A673 (cell line): ENCODE measurements around the gene CBL.

ENCODE experiments used
- EZH2 ChIP-seq: fragments of 200-600 bp; sonication (generic); IDR thresholded peaks from 2 replicates; pipeline ENCODE4 v1.6.1; 2017; ENCODE audit warnings: borderline replicate concordance, low read depth, mild to moderate bottlenecking, mixed read lengths, antibody characterized with exemption, low read length; ENCODE audit not compliant: poor library complexity, severe bottlenecking
- TF ChIP-seq, protein P1 (sequence below): fragments of 300-800, 200-600 bp; sonication (generic); conservative IDR thresholded peaks from 2 replicates; pipeline ENCODE4 v1.5.1; 2017; ENCODE audit warnings: low read depth, mild to moderate bottlenecking, antibody characterized with exemption, low read length, moderate library complexity, mixed read lengths

DNA sequence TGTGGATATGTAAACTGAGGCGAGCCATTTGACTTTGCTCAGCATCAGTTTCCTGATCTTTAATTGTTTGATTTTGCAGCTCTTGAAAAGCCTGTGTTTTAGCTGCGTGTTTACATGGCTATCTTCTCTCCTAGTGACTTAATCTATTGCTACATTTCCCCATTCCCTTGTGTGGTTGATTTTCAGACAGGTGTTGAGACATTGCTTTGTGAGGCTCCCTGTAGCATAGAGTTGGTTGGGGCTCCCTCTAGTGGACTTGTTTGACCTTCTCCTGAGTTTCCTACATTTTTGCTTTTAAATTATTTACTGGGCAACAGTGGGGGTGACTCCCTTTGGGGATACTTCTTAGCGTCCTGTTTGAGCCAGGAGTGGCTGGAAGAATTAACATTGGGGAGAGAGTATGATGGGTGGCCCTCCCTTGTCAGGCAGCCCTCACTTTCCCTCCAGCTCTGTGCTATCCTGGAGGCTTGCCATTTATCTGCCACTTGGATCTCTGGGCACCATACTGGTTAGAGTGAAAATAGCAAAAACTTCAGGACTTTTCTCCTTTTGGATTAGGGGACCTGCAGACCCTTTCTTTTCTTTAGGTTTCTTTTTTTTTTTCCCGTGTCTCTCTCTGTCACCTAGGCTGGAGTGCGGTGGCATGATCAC lies 9.2 kb upstream of the CBL start:
- TF ChIP-seq EZH2, result no peak
- TF ChIP-seq, protein P1, sequence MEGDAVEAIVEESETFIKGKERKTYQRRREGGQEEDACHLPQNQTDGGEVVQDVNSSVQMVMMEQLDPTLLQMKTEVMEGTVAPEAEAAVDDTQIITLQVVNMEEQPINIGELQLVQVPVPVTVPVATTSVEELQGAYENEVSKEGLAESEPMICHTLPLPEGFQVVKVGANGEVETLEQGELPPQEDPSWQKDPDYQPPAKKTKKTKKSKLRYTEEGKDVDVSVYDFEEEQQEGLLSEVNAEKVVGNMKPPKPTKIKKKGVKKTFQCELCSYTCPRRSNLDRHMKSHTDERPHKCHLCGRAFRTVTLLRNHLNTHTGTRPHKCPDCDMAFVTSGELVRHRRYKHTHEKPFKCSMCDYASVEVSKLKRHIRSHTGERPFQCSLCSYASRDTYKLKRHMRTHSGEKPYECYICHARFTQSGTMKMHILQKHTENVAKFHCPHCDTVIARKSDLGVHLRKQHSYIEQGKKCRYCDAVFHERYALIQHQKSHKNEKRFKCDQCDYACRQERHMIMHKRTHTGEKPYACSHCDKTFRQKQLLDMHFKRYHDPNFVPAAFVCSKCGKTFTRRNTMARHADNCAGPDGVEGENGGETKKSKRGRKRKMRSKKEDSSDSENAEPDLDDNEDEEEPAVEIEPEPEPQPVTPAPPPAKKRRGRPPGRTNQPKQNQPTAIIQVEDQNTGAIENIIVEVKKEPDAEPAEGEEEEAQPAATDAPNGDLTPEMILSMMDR, result peak; percentile 95
